PC-9 (cell line): ENCODE measurements around the gene ITFG1.

ENCODE experiments used
- CTCF ChIP-seq: fragments of 200-600 bp; sonication (generic); conservative IDR thresholded peaks from 2 replicates; pipeline ENCODE4 v1.6.1; 2017; ENCODE audit warnings: mixed run types, antibody characterized with exemption, mild to moderate bottlenecking, moderate library complexity
- EZH2 ChIP-seq: fragments of 200-600 bp; sonication (generic); IDR thresholded peaks from 2 replicates; pipeline ENCODE4 v1.8.0; 2017; ENCODE audit warnings: antibody characterized with exemption, low read depth

- no peak for TF ChIP-seq EZH2
- no peak for TF ChIP-seq CTCF
Measured at GRCh38 chr16:47459603-47460002, 1.3 kb downstream of the ITFG1 start.
